ENCODE results near the gene DDOST.

DDOST gene

GRCh38 chr1:20661207-20662109 is at the start of gene DDOST:
DDOST (minus strand) TSS chr1:20661369; CDS start chr1:20661350, 19 bp downstream.
- TF ChIP-seq GATA2 (IDR thresholded peaks at IDR 0.05; ENCODE audit: low read depth, low read length) (peak; percentile 77), GATA3 (IDR thresholded peaks at IDR 0.05; ENCODE audit: low read depth, low read length) (no peak)

- TF ChIP-seq GATA2 (IDR thresholded peaks at IDR 0.05; ENCODE audit: low read depth, low read length), result no peak
- no peak for TF ChIP-seq GATA3 (IDR thresholded peaks at IDR 0.05; ENCODE audit: low read depth, low read length)
Measured at GRCh38 chr1:20710469-20711284, 49.5 kb upstream of the DDOST start.

- TF ChIP-seq GATA2 (IDR thresholded peaks at IDR 0.05; ENCODE audit: low read depth, low read length) (no peak), GATA3 (IDR thresholded peaks at IDR 0.05; ENCODE audit: low read depth, low read length) (no peak)
Measured at GRCh38 chr1:20709868-20710267, 48.7 kb upstream of the DDOST start.

- TF ChIP-seq GATA3 (IDR thresholded peaks at IDR 0.05; ENCODE audit: low read depth, low read length) (no peak), GATA2 (IDR thresholded peaks at IDR 0.05; ENCODE audit: low read depth, low read length) (no peak)
Measured at GRCh38 chr1:20708891-20709290, 47.7 kb upstream of the DDOST start.

GRCh38 chr1:20708057-20708456 is 46.9 kb upstream of the DDOST start:
- TF ChIP-seq GATA2 (IDR thresholded peaks at IDR 0.05; ENCODE audit: low read depth, low read length) (no peak), GATA3 (IDR thresholded peaks at IDR 0.05; ENCODE audit: low read depth, low read length) (no peak)

- no peak for TF ChIP-seq GATA2 (IDR thresholded peaks at IDR 0.05; ENCODE audit: low read depth, low read length)
- no peak for TF ChIP-seq GATA3 (IDR thresholded peaks at IDR 0.05; ENCODE audit: low read depth, low read length)
Measured at GRCh38 chr1:20706841-20707240, 45.7 kb upstream of the DDOST start.

GRCh38 chr1:20705203-20705755 is 44.1 kb upstream of the DDOST start:
- TF ChIP-seq GATA2 (IDR thresholded peaks at IDR 0.05; ENCODE audit: low read depth, low read length), result no peak
- no peak for TF ChIP-seq GATA3 (IDR thresholded peaks at IDR 0.05; ENCODE audit: low read depth, low read length)

GRCh38 chr1:20704390-20705202 is 43.4 kb upstream of the DDOST start:
- TF ChIP-seq GATA3 (IDR thresholded peaks at IDR 0.05; ENCODE audit: low read depth, low read length), result no peak
- no peak for TF ChIP-seq GATA2 (IDR thresholded peaks at IDR 0.05; ENCODE audit: low read depth, low read length)

GRCh38 chr1:20703124-20703756 is 42.1 kb upstream of the DDOST start:
- TF ChIP-seq GATA2 (IDR thresholded peaks at IDR 0.05; ENCODE audit: low read depth, low read length) (no peak), GATA3 (IDR thresholded peaks at IDR 0.05; ENCODE audit: low read depth, low read length) (no peak)

- no peak for TF ChIP-seq GATA2 (IDR thresholded peaks at IDR 0.05; ENCODE audit: low read depth, low read length)
- TF ChIP-seq GATA3 (IDR thresholded peaks at IDR 0.05; ENCODE audit: low read depth, low read length), result no peak
Measured at GRCh38 chr1:20702416-20702815, 41.2 kb upstream of the DDOST start.

- TF ChIP-seq GATA2 (IDR thresholded peaks at IDR 0.05; ENCODE audit: low read depth, low read length) (no peak), GATA3 (IDR thresholded peaks at IDR 0.05; ENCODE audit: low read depth, low read length) (no peak)
Measured at GRCh38 chr1:20701847-20702246, 40.7 kb upstream of the DDOST start.

GRCh38 chr1:20701446-20701845 is 40.3 kb upstream of the DDOST start:
- TF ChIP-seq GATA3 (IDR thresholded peaks at IDR 0.05; ENCODE audit: low read depth, low read length) (no peak), GATA2 (IDR thresholded peaks at IDR 0.05; ENCODE audit: low read depth, low read length) (no peak)

- TF ChIP-seq GATA3 (IDR thresholded peaks at IDR 0.05; ENCODE audit: low read depth, low read length) (no peak), GATA2 (IDR thresholded peaks at IDR 0.05; ENCODE audit: low read depth, low read length) (no peak)
Measured at GRCh38 chr1:20700636-20701215, 39.6 kb upstream of the DDOST start.

Measured in SH-SY5Y (cell line).